ENCODE measurements around the gene DNAJC15.

DNAJC15 gene

GRCh38 chr13:43083750-43084149, 60.4 kb downstream of the DNAJC15 start:
- no peak for TF ChIP-seq REST (IDR thresholded peaks at IDR 0.05; ENCODE audit: insufficient read depth in 1 of 2, low read depth in 2 of 2, low read length in 2 of 2)

- no peak for TF ChIP-seq TAF1 (IDR thresholded peaks at IDR 0.05; ENCODE audit: borderline replicate concordance, insufficient read depth, low read length)
- no peak for TF ChIP-seq SIN3A (IDR thresholded peaks at IDR 0.05; ENCODE audit: borderline replicate concordance, insufficient read depth, low read length)
- TF ChIP-seq FOXP2 (optimal IDR thresholded peaks at IDR 0.05; ENCODE audit: borderline replicate concordance, extremely low read depth, extremely low read length, insufficient read depth), result no peak
- no peak for TF ChIP-seq POLR2AphosphoS5 (IDR thresholded peaks at IDR 0.05; ENCODE audit: low read depth, low read length)
- no peak for TF ChIP-seq REST (IDR thresholded peaks at IDR 0.05; ENCODE audit: insufficient read depth in 1 of 2, low read depth in 2 of 2, low read length in 2 of 2)
These were observed 62.2 kb downstream of the DNAJC15 start for GRCh38 chr13:43085545-43085944.

- TF ChIP-seq POLR2AphosphoS5 (IDR thresholded peaks at IDR 0.05; ENCODE audit: low read depth, low read length) (no peak), TAF1 (IDR thresholded peaks at IDR 0.05; ENCODE audit: borderline replicate concordance, insufficient read depth, low read length) (no peak), SIN3A (IDR thresholded peaks at IDR 0.05; ENCODE audit: borderline replicate concordance, insufficient read depth, low read length) (no peak), REST (IDR thresholded peaks at IDR 0.05; ENCODE audit: insufficient read depth in 1 of 2, low read depth in 2 of 2, low read length in 2 of 2) (no peak), FOXP2 (optimal IDR thresholded peaks at IDR 0.05; ENCODE audit: borderline replicate concordance, extremely low read depth, extremely low read length, insufficient read depth) (no peak)
These were observed 62.8 kb downstream of the DNAJC15 start for GRCh38 chr13:43086181-43086580.

- TF ChIP-seq POLR2AphosphoS5 (IDR thresholded peaks at IDR 0.05; ENCODE audit: low read depth, low read length) (no peak), TAF1 (IDR thresholded peaks at IDR 0.05; ENCODE audit: borderline replicate concordance, insufficient read depth, low read length) (no peak), SIN3A (IDR thresholded peaks at IDR 0.05; ENCODE audit: borderline replicate concordance, insufficient read depth, low read length) (no peak), REST (IDR thresholded peaks at IDR 0.05; ENCODE audit: insufficient read depth in 1 of 2, low read depth in 2 of 2, low read length in 2 of 2) (no peak), FOXP2 (optimal IDR thresholded peaks at IDR 0.05; ENCODE audit: borderline replicate concordance, extremely low read depth, extremely low read length, insufficient read depth) (no peak)
These were observed 64.7 kb downstream of the DNAJC15 start for GRCh38 chr13:43088093-43088511.

GRCh38 chr13:43089912-43090498, 66.6 kb downstream of the DNAJC15 start:
- TF ChIP-seq POLR2AphosphoS5 (IDR thresholded peaks at IDR 0.05; ENCODE audit: low read depth, low read length), result no peak
- TF ChIP-seq REST (IDR thresholded peaks at IDR 0.05; ENCODE audit: insufficient read depth in 1 of 2, low read depth in 2 of 2, low read length in 2 of 2), result no peak
- TF ChIP-seq FOXP2 (optimal IDR thresholded peaks at IDR 0.05; ENCODE audit: borderline replicate concordance, extremely low read depth, extremely low read length, insufficient read depth), result no peak
- TF ChIP-seq TAF1 (IDR thresholded peaks at IDR 0.05; ENCODE audit: borderline replicate concordance, insufficient read depth, low read length), result no peak
- TF ChIP-seq SIN3A (IDR thresholded peaks at IDR 0.05; ENCODE audit: borderline replicate concordance, insufficient read depth, low read length), result no peak
